Natural killer cell (primary cell): ENCODE measurements around the gene IQGAP3. TPM values are rescaled to one million over a fixed set of nuclear protein-coding genes. Genes with fewer than 3 reads are reported as not detected.

Experiments used
- ATAC-seq, 3 donors: fragments of 150-1000 bp in 2 of 3; fragments of 200-7000 bp in 1 of 3; cut with Tn5 transposase; 1 replicate in 1 of 3; 2 replicates in 2 of 3; pipeline ENCODE4 v1.10.0; 2021; ENCODE audit warnings: mild to moderate bottlenecking in 2 of 3, moderate library complexity in 2 of 3
- DNase-seq, 2 donors: peaks; one replicate each; pipeline versions ENCODE4 v3.0.0 to v3.0.0-alpha.2; 2013 to 2021; ENCODE audit warnings: mixed read lengths in 1 of 2
- H3K27ac ChIP-seq: one replicate; pipeline ENCODE4 v1.5.1; 2013; ENCODE audit warnings: mild to moderate bottlenecking, low read length
- H3K27me3 ChIP-seq: one replicate; pipeline ENCODE4 v1.6.1; 2013; ENCODE audit warnings: low read length; ENCODE audit not compliant: control insufficient read depth, insufficient read depth
- H3K36me3 ChIP-seq: one replicate; pipeline ENCODE4 v1.6.1; 2013; ENCODE audit warnings: low read length; ENCODE audit not compliant: control insufficient read depth, insufficient read depth
- H3K4me1 ChIP-seq: one replicate; pipeline ENCODE4 v1.6.1; 2013; ENCODE audit warnings: low read length; ENCODE audit not compliant: control insufficient read depth, insufficient read depth
- H3K4me3 ChIP-seq: one replicate; pipeline ENCODE4 v1.5.1; 2013; ENCODE audit warnings: low read length
- H3K9me3 ChIP-seq: one replicate; pipeline ENCODE4 v1.6.1; 2013; ENCODE audit warnings: low read length; ENCODE audit not compliant: control insufficient read depth, insufficient read depth
- H3K27ac Mint-ChIP-seq, 2 donors: one replicate each; pipeline ENCODE4 v1.8.0; 2022; ENCODE audit warnings: mild to moderate bottlenecking in 2 of 2, mixed read lengths in 2 of 2, moderate library complexity in 1 of 2
- H3K27me3 Mint-ChIP-seq, 2 donors: one replicate each; pipeline ENCODE4 v1.8.0; 2022; ENCODE audit warnings: low read depth in 2 of 2, mixed read lengths in 2 of 2
- H3K36me3 Mint-ChIP-seq: one replicate; pipeline ENCODE4 v1.8.0; 2022; ENCODE audit warnings: mixed read lengths
- H3K4me1 Mint-ChIP-seq, 2 donors: one replicate each; pipeline ENCODE4 v1.8.0; 2022; ENCODE audit warnings: mixed read lengths in 2 of 2
- H3K4me3 Mint-ChIP-seq: one replicate; pipeline ENCODE4 v1.8.0; 2022; ENCODE audit warnings: mild to moderate bottlenecking, moderate library complexity, mixed read lengths
- H3K9me3 Mint-ChIP-seq, 2 donors: one replicate each; pipeline ENCODE4 v1.8.0; 2022; ENCODE audit warnings: mixed read lengths in 2 of 2
- WGBS: methylation state at CpG from one replicate; pipeline ENCODE4 v1.1.7; 2013; ENCODE audit warnings: missing lambda C conversion rate; ENCODE audit not compliant: insufficient coverage; 5-methylcytosine and 5-hydroxymethylcytosine counted together
- intact Hi-C: fragments of 100-400 bp; cut with micrococcal nuclease; formaldehyde crosslinking; loops from one replicate; pipeline ENCODE4 v1.14.2; 2022
- total RNA-seq, 4 donors: library from RNA; stranded (reverse); fragments of 120-200 nt in 1 of 4; gene quantifications; one replicate each; pipeline versions ENCODE4 v1.2.3 to v1.2.4, GENCODE V29; 2013 to 2022
- TF ChIP-seq, protein P1 (sequence below): fragments of 200-600 bp; IDR thresholded peaks from one replicate; pipeline ENCODE4 v1.8.0; 2022; ENCODE audit warnings: antibody characterized with exemption

Gene IQGAP3
- total RNA-seq, 3 donors from 2014 or later (not counting 1 experiment from before 2014, with no cell fraction given): 0.08 to 0.21 (median 0.14) TPM

DNA sequence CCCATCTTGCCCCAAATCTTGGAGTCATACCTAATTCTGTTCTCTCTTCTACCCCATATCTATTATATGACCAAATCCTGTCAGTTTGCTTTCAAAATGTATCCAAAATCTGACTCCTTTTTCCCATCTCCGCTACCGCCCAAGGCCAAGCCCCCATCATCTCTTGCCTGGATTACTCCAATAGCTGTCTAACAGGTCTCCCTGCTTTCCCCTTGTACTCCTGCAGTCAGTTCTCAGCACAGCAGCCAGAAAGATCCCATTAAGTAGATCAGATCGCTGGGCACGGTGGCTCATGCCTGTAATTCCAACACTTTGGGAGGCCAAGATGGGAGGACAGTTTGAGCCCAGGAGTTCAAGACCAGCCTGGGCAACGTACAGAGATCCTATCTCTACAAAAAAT lies 19.8 kb downstream of the IQGAP3 start:
- Histone ChIP-seq H3K27ac (no peak overlapping the region), H3K9me3 (no peaks in the 10 kb centered on the region), H3K27me3 (no peaks in the 10 kb centered on the region), H3K4me1 (peaks cover 25% of the 10 kb centered on the region), H3K4me3 (no peak overlapping the region), H3K36me3 (no peaks in the 10 kb centered on the region)
- Mint-ChIP-seq H3K27ac (no peak overlapping the region), H3K27me3 (no peaks in the 10 kb centered on the region), H3K4me3 (no peak overlapping the region), H3K9me3 (no peaks in the 10 kb centered on the region), H3K4me1 (peaks cover 0 to 5% of the 10 kb centered on the region in 2 donors), H3K36me3 (no peaks in the 10 kb centered on the region)
- intact Hi-C loops: no loop called here
- TF ChIP-seq, protein P1, sequence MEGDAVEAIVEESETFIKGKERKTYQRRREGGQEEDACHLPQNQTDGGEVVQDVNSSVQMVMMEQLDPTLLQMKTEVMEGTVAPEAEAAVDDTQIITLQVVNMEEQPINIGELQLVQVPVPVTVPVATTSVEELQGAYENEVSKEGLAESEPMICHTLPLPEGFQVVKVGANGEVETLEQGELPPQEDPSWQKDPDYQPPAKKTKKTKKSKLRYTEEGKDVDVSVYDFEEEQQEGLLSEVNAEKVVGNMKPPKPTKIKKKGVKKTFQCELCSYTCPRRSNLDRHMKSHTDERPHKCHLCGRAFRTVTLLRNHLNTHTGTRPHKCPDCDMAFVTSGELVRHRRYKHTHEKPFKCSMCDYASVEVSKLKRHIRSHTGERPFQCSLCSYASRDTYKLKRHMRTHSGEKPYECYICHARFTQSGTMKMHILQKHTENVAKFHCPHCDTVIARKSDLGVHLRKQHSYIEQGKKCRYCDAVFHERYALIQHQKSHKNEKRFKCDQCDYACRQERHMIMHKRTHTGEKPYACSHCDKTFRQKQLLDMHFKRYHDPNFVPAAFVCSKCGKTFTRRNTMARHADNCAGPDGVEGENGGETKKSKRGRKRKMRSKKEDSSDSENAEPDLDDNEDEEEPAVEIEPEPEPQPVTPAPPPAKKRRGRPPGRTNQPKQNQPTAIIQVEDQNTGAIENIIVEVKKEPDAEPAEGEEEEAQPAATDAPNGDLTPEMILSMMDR: no peak
- ATAC-seq (no peak), DNase-seq (no peak)
- WGBS: 73% methylated on average over 5 of the region's 5 CpGs

DNA sequence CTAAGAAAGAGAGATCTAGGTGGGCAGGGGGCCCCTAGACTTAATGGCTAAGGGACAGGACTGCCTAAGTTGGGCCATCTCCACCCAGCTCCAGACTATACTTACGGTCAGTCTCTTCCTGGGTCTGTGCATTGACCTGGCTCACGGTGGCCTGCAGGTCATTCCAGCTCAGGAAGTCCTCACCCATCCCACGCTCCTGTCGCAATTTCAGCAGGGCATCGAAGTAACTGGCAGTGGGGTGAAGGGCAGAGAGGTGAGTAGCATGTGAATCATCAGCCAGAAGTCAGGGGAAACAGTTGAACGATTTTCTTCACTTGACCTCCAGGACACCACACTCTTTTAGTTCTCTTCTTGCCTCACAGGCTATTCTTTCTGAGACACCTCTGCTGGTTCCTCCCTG lies 20.5 kb downstream of the IQGAP3 start:
- Mint-ChIP-seq H3K9me3 (no peaks in the 10 kb centered on the region), H3K4me1 (peaks cover 0 to 5% of the 10 kb centered on the region in 2 donors), H3K27ac (no peak overlapping the region), H3K36me3 (no peaks in the 10 kb centered on the region), H3K27me3 (no peaks in the 10 kb centered on the region), H3K4me3 (no peak overlapping the region)
- Histone ChIP-seq H3K4me1 (peaks cover 25% of the 10 kb centered on the region), H3K9me3 (no peaks in the 10 kb centered on the region), H3K4me3 (no peak overlapping the region), H3K27ac (no peak overlapping the region), H3K27me3 (no peaks in the 10 kb centered on the region), H3K36me3 (no peaks in the 10 kb centered on the region)
- ATAC-seq (no peak), DNase-seq (no peak)
- TF ChIP-seq, protein P1: no peak
- 88% methylated on average over 6 of the region's 6 CpGs for WGBS
- intact Hi-C loops: no loop called here

DNA sequence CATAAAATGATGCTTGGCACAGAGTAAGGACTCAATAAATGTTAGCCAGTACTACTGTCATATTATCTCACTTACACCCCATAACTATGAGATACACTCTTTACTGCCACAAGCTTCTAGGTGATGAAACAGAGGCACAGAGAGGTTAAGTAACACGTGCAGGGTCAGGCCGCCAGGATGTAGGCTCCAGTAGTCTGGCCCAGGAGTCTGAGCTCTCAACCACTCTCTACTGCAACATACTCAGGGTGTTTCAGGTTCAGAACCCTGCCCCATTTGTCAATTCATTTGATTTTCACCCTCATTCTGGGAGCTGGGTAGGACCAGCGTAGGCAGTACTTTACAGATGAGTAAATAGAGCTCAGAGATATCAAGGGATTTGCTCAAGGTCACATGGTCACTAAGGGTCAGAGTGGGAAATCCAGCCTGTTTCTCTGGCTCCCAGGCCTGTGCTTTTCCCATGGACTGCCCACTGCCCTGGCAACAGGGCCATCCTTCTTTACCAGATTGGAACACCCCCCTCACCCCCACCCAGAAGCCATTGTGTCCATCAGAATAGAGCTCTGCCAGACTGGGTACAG lies 21.2 kb downstream of the IQGAP3 start:
- Histone ChIP-seq H3K36me3 (no peaks in the 10 kb centered on the region), H3K9me3 (no peaks in the 10 kb centered on the region), H3K27me3 (no peaks in the 10 kb centered on the region), H3K27ac (no peak overlapping the region), H3K4me1 (peaks cover 25% of the 10 kb centered on the region), H3K4me3 (no peak overlapping the region)
- H3K27me3 Mint-ChIP-seq: no peaks in the 10 kb centered on the region
- TF ChIP-seq, protein P1: no peak
- H3K9me3 Mint-ChIP-seq: no peaks in the 10 kb centered on the region
- no peak for ATAC-seq
- H3K27ac Mint-ChIP-seq: no peak overlapping the region
- H3K4me1 Mint-ChIP-seq: peaks cover 0 to 5% of the 10 kb centered on the region in 2 donors
- no peaks in the 10 kb centered on the region for H3K36me3 Mint-ChIP-seq
- H3K4me3 Mint-ChIP-seq: no peak overlapping the region
- WGBS: 71% methylated on average over 3 of the region's 3 CpGs
- intact Hi-C loops: no loop called here
- DNase-seq: no peak

DNA sequence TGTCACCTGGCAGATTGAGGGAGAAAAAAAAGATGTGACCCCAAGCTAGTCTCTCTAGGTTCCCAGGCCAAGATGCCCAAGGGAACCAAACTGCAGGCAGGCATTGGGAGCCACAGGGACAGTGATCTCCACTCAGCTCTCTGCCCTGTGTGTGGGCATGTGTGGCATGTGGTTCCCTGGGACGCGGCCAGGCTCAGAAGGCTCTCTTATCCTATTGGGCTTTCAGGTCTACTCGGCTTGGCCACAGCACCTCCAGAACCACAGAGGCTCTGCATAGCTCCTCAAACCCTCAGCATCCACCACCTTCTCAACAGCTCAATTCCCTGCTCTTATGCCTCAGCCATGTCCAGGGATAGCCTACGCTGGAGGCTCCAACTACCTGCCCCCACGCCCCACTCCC lies 22.0 kb downstream of the IQGAP3 start:
- H3K4me1 Mint-ChIP-seq: peaks cover 0 to 5% of the 10 kb centered on the region in 2 donors
- H3K4me1 ChIP-seq: peaks cover 25% of the 10 kb centered on the region
- H3K27ac ChIP-seq: no peak overlapping the region
- H3K9me3 Mint-ChIP-seq: no peaks in the 10 kb centered on the region
- 85% methylated on average over 5 of the region's 5 CpGs for WGBS
- H3K27me3 ChIP-seq: no peaks in the 10 kb centered on the region
- no peak for DNase-seq
- no peak overlapping the region for H3K4me3 Mint-ChIP-seq
- no peak overlapping the region for H3K27ac Mint-ChIP-seq
- H3K4me3 ChIP-seq: no peak overlapping the region
- intact Hi-C loops: no loop called here
- ATAC-seq: no peak
- TF ChIP-seq, protein P1: no peak
- H3K9me3 ChIP-seq: no peaks in the 10 kb centered on the region
- no peaks in the 10 kb centered on the region for H3K27me3 Mint-ChIP-seq
- H3K36me3 Mint-ChIP-seq: no peaks in the 10 kb centered on the region
- no peaks in the 10 kb centered on the region for H3K36me3 ChIP-seq
